CD4-positive, alpha-beta T cell treated with Interleukin-4 for 1 hour (primary cell): ENCODE measurements around the gene PIK3CA.
"Not testable (repeated sequence)": the region's sequence is repeated elsewhere in the genome, so short reads cannot be mapped to it uniquely, and the experiment has no call there.

ENCODE experiments used
- DNase-seq, 2 donors: peaks; one replicate each; pipeline ENCODE4 v3.0.0-alpha.2; 2020 to 2022

The PIK3CA gene

GRCh38 chr3:179215550-179215949, 67.4 kb downstream of the PIK3CA start:
- not testable (repeated sequence) for DNase-seq

DNA sequence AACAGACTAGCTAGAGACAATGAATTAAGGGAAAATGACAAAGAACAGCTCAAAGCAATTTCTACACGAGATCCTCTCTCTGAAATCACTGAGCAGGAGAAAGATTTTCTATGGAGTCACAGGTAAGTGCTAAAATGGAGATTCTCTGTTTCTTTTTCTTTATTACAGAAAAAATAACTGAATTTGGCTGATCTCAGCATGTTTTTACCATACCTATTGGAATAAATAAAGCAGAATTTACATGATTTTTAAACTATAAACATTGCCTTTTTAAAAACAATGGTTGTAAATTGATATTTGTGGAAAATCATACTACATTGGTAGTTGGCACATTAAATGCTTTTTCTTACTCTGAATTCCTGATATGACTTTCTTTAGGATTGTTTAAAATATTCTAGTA, 70.1 kb downstream of the PIK3CA start:
- not testable (repeated sequence) for DNase-seq

DNA sequence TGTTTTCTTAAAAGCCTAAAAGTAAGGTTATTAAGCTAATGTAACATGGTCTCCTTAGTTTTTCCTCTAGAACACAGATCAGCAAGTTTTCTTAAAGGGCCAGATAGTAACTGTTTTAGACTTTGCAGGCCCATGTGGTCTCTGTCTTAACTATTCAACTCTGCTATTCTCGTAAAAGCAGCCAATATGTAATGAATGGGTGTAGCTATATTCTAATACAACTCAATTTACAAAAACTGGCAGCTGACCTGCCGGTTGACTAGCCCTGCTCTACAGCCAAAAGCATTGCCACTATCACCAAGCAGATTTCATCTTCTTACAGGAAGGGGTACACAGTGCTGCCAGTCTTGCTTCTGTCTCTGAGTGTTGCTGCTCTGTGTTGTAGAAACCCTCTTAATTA, 75.4 kb downstream of the PIK3CA start:
- no peak for DNase-seq

DNA sequence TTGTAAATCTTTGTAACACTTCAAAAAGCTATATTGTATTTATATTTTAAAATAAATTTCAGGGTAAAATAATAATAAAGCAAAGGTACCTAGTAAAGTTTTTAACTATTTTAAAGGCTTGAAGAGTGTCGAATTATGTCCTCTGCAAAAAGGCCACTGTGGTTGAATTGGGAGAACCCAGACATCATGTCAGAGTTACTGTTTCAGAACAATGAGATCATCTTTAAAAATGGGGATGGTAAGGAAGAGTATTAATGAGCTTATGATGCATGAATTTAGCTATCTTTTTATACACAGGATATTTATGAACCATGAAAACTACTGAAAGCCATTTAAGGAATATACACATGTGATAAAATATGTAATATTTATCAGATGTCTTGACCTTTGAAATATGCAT, 76.4 kb downstream of the PIK3CA start:
- DNase-seq, result no peak

DNA sequence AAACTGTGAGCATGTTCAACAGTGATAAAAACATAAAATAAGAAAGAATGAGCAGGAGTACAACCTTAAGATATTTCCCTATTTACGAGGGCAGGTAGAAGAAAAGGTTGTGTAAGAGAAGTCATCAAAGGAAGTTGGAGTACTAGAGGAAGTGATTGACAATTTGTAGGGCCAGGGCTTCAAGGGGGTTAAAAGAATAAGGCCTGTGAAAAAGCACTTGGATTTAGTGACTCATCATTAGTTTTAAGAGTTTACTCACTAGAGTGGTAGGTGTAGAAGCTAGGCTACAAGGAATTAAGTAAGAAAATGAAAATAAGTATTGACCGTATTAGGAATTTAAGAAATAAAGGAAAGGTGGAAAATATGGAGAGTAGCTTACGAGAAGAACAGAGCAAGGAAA, 79.2 kb downstream of the PIK3CA start:
- no peak for DNase-seq

GRCh38 chr3:179229177-179229576, 81.0 kb downstream of the PIK3CA start:
- DNase-seq, result no peak

DNA sequence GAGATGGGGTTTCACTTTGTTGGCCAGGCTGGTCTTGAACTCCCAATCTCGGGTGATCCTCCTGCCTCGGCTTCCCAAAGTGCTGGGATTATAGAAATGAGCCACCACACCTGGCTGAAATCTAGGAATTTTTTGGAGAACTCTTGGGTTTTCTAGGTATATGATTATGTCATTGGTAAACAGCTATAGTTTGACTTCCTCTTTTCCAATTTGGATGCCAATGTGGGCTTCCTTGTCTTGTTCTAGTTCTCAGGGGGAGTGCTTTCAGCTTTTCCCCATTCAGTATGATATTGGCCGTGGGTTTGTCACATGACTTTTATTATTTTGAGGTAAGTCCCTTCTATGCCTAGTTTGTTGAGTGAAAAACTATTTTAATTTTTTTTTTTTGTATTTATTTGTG, 84.9 kb downstream of the PIK3CA start:
- DNase-seq, result no peak

GRCh38 chr3:179234199-179234598, 86.0 kb downstream of the PIK3CA start:
- no peak for DNase-seq

DNA sequence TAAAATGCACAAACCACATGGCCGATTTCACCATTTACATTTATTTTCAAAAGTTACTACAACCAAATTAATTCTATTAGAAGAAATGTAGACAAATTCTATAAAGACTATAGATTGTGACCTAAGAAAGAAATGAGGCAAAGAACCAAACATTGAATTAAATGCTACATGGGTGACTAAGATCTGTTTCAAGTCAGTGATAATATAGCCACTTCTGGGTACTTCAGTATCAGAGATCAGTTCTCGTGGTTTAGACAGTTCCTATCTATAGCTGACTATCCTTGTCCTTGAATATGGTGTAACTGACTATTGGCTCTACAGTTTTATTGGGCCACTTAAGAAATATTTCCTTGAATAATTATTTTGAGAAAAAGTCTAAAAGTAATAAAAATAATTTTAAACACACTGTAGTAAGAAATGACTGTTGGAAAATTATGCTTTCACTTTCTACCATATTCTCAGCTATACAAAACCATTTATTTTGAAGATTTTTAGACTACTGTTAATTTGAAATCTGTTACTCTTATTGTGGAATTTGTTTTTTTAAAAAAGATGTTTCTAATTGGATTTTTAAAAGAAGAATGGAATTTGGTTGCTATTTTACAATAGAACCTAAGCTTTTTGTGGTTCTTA, 88.6 kb downstream of the PIK3CA start:
- DNase-seq, result no peak

DNA sequence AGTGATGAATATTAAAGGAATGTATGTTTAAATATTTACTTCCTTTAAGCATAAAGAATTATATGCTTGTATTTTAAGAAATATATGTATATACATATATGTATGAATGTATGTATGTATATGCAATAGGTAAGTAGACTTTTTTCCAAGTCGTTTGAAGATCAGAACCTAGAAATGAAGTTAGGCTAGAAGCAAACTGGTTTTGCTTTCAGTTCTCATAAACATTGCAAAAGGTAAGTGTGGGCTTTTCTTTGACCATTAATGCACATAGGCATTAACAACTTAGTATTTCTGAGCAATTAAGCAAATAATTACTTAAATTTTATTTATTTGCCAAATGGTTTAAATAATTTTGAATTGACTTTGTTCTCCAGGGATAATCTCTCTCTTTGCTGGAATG, 92.1 kb downstream of the PIK3CA start:
- DNase-seq, result not testable (repeated sequence)

- not testable (repeated sequence) for DNase-seq
Measured at GRCh38 chr3:179242859-179243258, 94.7 kb downstream of the PIK3CA start.

DNA sequence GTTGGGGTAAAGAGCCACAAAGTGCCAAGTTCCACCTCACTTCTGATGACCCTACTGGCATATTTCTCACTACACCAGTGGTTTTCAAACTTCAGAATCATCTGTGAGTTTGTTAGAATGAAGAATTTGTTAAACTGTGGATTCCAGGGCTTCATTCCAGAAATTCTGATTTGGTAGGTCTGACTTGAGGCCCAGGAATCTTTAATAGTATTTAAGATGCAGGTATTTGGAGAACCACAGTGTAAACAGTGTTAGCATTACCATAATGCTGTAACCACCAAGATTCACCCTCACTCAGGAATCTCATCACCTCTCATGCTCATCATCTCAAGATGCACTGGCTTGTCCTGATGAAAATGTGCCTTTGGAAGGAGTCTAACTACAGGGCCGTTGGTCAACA, 96.7 kb downstream of the PIK3CA start:
- DNase-seq, result no peak

GRCh38 chr3:179247289-179248015, 99.3 kb downstream of the PIK3CA start:
- DNase-seq, result no peak

- DNase-seq, result no peak
Measured at GRCh38 chr3:179250803-179251476, 102.8 kb downstream of the PIK3CA start, which contains the start of gene KCNMB3. Gene KCNMB3, minus strand, starts transcription at chr3:179251114. Its CDS starts 124 bp downstream, at chr3:179250990.

DNA sequence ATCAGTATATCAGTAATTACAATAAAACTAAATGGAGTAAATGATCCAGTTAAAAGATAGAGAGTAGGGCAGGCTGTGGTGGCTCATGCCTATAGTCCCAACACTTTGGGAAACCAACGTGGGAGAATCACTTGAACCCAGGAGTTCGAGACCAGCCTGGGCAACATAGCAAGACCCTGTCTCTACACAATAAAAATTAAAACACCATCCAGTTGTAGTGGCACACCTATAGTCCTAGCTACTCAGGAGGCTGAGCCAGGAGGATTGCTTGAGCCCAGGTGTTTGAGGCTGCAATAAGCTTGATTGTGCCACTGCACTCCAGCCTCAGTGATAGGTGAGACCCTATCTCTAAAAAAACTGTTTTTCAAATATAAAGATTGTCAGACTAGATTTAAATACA, 108.7 kb downstream of the PIK3CA start:
- DNase-seq, result no peak

DNA sequence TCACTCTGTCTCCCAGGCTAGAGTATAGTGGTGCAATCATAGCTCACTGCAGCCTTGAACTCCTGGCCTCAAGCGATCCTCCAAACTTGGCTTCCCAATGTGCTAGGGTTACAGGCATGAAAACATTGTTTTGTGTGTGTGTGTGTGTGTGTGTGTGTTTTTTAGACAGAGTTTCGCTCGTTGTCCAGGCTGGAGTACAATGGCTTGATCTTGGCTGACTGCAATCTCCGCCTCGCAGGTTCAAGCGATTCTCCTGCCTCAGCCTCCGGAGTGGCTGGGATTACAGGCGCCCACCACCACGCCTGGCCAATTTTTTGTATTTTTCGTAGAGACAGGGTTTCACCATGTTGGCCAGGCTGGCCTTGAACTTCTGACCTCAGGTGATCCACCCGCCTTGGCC, 109.6 kb downstream of the PIK3CA start:
- not testable (repeated sequence) for DNase-seq

GRCh38 chr3:179258820-179259219, 110.7 kb downstream of the PIK3CA start:
- no peak for DNase-seq

GRCh38 chr3:179259959-179260756, 112.0 kb downstream of the PIK3CA start:
- DNase-seq, result not testable (repeated sequence)

GRCh38 chr3:179260949-179261765, 113.0 kb downstream of the PIK3CA start:
- DNase-seq, result peak; percentile 73

DNA sequence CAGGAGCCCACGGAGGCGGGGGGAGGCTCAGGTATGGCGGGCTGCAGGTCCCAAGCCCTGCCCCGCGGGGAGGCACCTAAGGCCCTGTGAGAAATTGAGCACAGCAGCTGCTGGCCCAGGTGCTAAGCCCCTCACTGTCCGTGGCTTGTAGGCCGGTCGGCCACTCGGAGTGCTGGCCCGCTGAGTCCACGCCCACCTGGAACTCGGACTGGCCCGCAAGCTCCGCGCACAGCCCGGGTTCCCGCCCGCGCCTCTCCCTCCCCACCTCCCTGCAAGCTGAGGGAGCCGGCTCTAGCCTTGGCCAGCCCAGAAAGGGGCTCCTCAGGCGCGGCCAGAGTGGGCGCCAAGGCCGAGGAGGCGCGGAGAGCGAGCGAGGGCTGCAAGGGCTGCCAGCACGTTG, 115.0 kb downstream of the PIK3CA start:
- no peak for DNase-seq

- DNase-seq, result no peak
Measured at GRCh38 chr3:179264449-179264848, 116.3 kb downstream of the PIK3CA start.

GRCh38 chr3:179265092-179265491, 116.9 kb downstream of the PIK3CA start:
- DNase-seq, result no peak
